Chondrocyte (in vitro differentiated cells): ENCODE results near the gene OGN. TPM values are rescaled to one million over a fixed set of nuclear protein-coding genes. Genes with fewer than 3 reads are reported as not detected.

Source experiments
- DNase-seq: peaks from one replicate; pipeline ENCODE4 v3.0.0; 2021; ENCODE audit warnings: mixed read lengths, low spot score
- H3K27ac Mint-ChIP-seq: one replicate; pipeline ENCODE4 v1.8.0; 2021; ENCODE audit warnings: mild to moderate bottlenecking, moderate library complexity, mixed read lengths; ENCODE audit not compliant: unreplicated experiment
- H3K27me3 Mint-ChIP-seq: 2 replicates; pipeline ENCODE4 v1.8.0; 2021; ENCODE audit warnings: low read depth, mixed read lengths
- H3K36me3 Mint-ChIP-seq: 2 replicates; pipeline ENCODE4 v1.8.0; 2021; ENCODE audit warnings: low read depth, mixed read lengths
- H3K4me1 Mint-ChIP-seq: 2 replicates; pipeline ENCODE4 v1.8.0; 2021; ENCODE audit warnings: low read depth, mild to moderate bottlenecking, mixed read lengths
- H3K4me3 Mint-ChIP-seq: one replicate; pipeline ENCODE4 v1.8.0; 2021; ENCODE audit warnings: mild to moderate bottlenecking, moderate library complexity, mixed read lengths; ENCODE audit not compliant: unreplicated experiment
- H3K9me3 Mint-ChIP-seq: 2 replicates; pipeline ENCODE4 v1.8.0; 2021; ENCODE audit warnings: low read depth, mixed read lengths
- CTCF ChIP-seq: fragments of 200-600 bp; sonication (generic); IDR thresholded peaks from 2 replicates; pipeline ENCODE4 v1.5.0; 2021; ENCODE audit warnings: antibody characterized with exemption, mild to moderate bottlenecking, moderate library complexity
- total RNA-seq: library from RNA; stranded (reverse); gene quantifications from 3 replicates; pipeline ENCODE4 v1.2.1, GENCODE V29; 2021

Gene OGN
- total RNA-seq, 1 donor from 2014 or later, result 30.3 TPM

- no peaks in the 10 kb centered on the region for H3K27me3 Mint-ChIP-seq
- H3K4me3 Mint-ChIP-seq, result no peak overlapping the region
- peaks cover 11% of the 10 kb centered on the region for H3K36me3 Mint-ChIP-seq
- no peak for DNase-seq
- peaks cover 9% of the 10 kb centered on the region for H3K9me3 Mint-ChIP-seq
- no peak overlapping the region for H3K27ac Mint-ChIP-seq
- H3K4me1 Mint-ChIP-seq, result no peaks in the 10 kb centered on the region
- no peak for TF ChIP-seq CTCF
These were observed 35.3 kb downstream of the OGN start for GRCh38 chr9:92369075-92369474.

GRCh38 chr9:92360083-92360482, 44.3 kb downstream of the OGN start:
- no peak overlapping the region for H3K27ac Mint-ChIP-seq
- DNase-seq, result no peak
- H3K27me3 Mint-ChIP-seq, result no peaks in the 10 kb centered on the region
- TF ChIP-seq CTCF, result no peak
- no peak overlapping the region for H3K4me3 Mint-ChIP-seq
- peaks cover 30% of the 10 kb centered on the region for H3K4me1 Mint-ChIP-seq
- H3K9me3 Mint-ChIP-seq, result peaks cover 22% of the 10 kb centered on the region
- peaks cover 12% of the 10 kb centered on the region for H3K36me3 Mint-ChIP-seq

GRCh38 chr9:92359394-92359995, 44.9 kb downstream of the OGN start:
- no peak for DNase-seq
- H3K4me1 Mint-ChIP-seq, result peaks cover 36% of the 10 kb centered on the region
- H3K27ac Mint-ChIP-seq, result no peak overlapping the region
- no peaks in the 10 kb centered on the region for H3K27me3 Mint-ChIP-seq
- H3K36me3 Mint-ChIP-seq, result peaks cover 16% of the 10 kb centered on the region
- TF ChIP-seq CTCF, result no peak
- no peak overlapping the region for H3K4me3 Mint-ChIP-seq
- H3K9me3 Mint-ChIP-seq, result peaks cover 24% of the 10 kb centered on the region

- Mint-ChIP-seq H3K36me3 (peaks cover 27% of the 10 kb centered on the region), H3K9me3 (peaks cover 34% of the 10 kb centered on the region), H3K27me3 (no peaks in the 10 kb centered on the region), H3K4me3 (no peak overlapping the region), H3K27ac (no peak overlapping the region), H3K4me1 (peaks cover 58% of the 10 kb centered on the region)
- no peak for TF ChIP-seq CTCF
- no peak for DNase-seq
These were observed 51.3 kb downstream of the OGN start for GRCh38 chr9:92353051-92353450.

GRCh38 chr9:92350740-92351133, 53.6 kb downstream of the OGN start:
- peaks cover 64% of the 10 kb centered on the region for H3K4me1 Mint-ChIP-seq
- peaks cover 28% of the 10 kb centered on the region for H3K36me3 Mint-ChIP-seq
- no peak overlapping the region for H3K4me3 Mint-ChIP-seq
- H3K27ac Mint-ChIP-seq, result peak overlapping the region; percentile 89
- H3K27me3 Mint-ChIP-seq, result no peaks in the 10 kb centered on the region
- no peak for DNase-seq
- TF ChIP-seq CTCF, result no peak
- peaks cover 23% of the 10 kb centered on the region for H3K9me3 Mint-ChIP-seq
